ENCODE data around the gene NFX1.
"Not testable (repeated sequence)": the region's sequence is repeated elsewhere in the genome, so short reads cannot be mapped to it uniquely, and the experiment has no call there.

NFX1 gene

GRCh38 chr9:33311953-33312352 is 21.6 kb downstream of the NFX1 start:
- no peak for DNase-seq

GRCh38 chr9:33315371-33315770 is 25.1 kb downstream of the NFX1 start:
- DNase-seq: no peak

- DNase-seq: not testable (repeated sequence)
Measured at GRCh38 chr9:33317136-33317535, 26.8 kb downstream of the NFX1 start.

- no peak for DNase-seq
Measured at GRCh38 chr9:33318225-33318624, 27.9 kb downstream of the NFX1 start.

DNA sequence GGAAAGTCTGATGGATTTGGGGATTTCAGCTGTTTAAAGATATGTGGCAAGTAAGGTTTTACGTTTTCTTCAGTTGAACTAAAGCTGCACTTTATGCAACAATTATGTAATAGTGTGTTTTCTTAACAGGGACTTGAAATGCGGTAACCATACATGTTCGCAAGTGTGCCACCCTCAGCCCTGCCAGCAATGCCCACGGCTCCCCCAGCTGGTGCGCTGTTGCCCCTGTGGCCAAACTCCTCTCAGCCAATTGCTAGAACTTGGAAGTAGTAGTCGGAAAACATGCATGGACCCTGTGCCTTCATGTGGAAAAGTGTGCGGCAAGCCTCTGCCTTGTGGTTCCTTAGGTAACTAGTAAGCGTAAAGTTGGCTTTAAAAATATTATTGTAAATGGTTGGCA is 28.5 kb downstream of the NFX1 start:
- DNase-seq: no peak

GRCh38 chr9:33320230-33320567 is 29.9 kb downstream of the NFX1 start:
- DNase-seq: no peak

DNA sequence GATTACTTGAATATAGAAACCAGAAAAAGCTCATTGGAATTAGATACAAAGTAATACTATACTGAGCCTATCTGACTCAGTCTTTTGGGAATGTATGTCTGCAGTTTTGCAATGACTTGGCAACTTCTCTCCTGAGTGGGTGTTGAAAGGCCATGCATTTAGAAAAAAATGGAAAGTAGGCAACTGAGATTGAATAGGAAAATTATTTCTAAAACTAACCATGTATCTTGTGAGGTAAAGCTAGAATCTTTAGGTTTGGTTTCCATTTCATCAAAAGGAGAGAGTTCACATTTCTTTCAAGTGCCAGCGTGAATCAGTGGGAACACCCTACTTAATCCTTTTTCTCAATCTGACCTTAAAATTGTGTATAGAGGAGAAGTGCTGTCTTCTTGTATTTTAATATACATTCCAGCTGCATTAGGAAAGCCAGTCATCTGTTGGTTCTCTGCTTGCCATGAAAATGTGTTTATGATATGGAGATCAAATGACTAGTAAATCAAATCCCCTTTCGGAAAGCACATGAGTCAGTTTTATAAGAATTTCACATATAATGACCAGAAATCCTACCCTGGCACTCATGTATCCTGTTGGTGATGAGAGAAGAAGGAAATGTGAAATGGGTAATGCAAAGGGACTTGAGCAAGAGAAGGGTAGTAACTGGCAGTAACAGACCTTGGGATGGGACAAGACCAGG is 30.4 kb downstream of the NFX1 start:
- DNase-seq: no peak

- no peak for DNase-seq
Measured at GRCh38 chr9:33329117-33329563, 38.8 kb downstream of the NFX1 start.

DNA sequence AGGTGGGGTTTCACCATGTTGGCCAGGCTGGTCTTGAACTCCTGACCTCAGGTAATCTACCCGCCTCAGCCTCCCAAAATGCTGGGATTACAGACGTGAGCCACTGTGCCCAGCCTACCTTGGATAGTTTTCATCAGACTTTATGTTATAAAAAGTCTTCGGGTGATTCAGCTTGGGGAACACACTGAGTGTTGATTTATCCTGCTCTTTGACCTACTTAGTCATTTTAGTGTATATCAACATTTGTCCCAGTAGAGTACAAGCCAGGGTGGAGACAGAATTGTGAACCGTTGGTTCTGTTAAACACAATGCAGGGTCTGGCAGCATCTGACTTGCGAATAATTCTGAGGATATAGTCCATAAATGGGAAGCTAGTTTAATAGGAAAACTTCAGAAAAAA is 39.7 kb downstream of the NFX1 start:
- DNase-seq: no peak

DNA sequence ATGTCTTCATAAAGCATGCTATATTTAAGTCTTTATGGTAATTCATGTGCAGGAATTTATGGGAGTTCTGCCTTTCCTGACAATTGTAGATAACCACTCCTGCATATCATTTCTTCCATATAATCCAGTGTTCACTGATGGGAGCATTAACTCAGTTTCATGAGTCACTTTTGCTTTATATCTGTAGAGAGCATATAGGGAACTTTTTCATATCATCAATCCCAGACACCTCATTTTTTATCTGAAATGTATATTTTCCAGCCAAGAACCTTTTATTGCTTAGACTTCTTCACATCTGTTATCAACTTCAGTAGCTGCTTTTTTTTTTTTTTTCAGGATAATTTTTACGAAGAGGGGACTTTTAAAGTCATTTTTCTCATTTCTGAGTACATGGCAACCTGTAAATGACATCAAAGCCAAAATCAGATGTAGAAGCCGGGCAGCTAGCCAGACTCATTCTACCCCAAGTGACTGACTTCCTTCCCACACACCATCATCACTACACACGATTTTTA is 41.1 kb downstream of the NFX1 start:
- DNase-seq: no peak

- DNase-seq: no peak
Measured at GRCh38 chr9:33332011-33332410, 41.7 kb downstream of the NFX1 start.

DNA sequence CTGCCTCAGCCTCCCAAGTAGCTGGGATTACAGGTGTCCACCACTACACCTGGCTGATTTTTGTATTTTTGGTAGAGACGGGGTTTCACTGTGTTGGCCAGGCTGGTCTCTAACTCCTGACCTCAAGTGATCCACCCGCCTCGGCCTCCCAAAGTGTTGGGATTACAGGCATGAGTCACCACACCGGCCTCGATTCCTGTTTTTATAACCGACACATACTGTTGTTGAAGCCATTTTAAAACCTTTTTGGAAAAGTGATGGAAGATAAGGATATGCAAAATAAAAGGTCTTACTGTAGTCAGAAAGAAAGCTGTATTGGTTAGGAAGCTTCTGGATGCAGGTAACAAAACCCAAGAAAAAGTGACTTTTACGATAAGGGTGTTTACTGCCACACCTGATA is 42.6 kb downstream of the NFX1 start:
- not testable (repeated sequence) for DNase-seq

DNA sequence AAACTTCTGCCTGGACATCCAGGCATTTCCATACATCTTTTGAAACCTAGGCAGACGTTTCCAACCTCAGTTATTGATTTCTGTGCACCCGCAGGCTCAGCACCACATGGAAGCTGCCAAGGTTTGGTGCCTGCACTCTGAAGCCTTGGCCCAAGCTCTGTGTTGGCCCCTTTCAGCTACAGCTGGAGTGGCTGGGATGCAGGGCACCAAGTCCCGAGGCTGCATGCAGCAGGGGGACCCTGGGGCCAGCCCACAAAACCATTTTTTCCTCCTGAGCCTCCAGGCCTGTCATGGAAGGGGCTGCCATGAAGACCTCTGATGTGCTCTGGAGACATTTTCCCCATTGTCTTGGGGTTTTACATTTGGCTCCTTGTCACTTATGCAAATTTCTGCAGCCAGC is 49.9 kb downstream of the NFX1 start:
- DNase-seq: no peak

GRCh38 chr9:33341182-33341581 is 50.9 kb downstream of the NFX1 start:
- DNase-seq: no peak

DNA sequence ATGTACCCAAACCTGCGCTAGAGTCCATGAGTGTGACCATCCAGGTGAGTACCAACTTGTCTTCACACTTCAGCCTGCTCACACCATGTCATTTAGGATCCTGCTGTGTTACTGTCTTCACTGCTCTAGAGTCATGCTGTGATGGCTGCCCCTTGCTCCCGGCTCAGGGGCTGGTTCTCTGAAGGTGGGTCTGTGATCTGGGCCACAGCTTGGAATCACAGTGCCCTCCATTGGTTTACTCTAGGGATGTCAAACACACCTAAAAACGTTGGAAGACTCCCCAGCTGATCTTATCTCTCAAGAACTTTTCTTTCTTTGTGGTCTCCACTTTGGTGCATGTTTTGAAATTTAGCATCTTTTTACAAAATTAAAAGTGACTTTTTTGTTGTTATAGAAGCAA is 53.8 kb downstream of the NFX1 start:
- no peak for DNase-seq

DNA sequence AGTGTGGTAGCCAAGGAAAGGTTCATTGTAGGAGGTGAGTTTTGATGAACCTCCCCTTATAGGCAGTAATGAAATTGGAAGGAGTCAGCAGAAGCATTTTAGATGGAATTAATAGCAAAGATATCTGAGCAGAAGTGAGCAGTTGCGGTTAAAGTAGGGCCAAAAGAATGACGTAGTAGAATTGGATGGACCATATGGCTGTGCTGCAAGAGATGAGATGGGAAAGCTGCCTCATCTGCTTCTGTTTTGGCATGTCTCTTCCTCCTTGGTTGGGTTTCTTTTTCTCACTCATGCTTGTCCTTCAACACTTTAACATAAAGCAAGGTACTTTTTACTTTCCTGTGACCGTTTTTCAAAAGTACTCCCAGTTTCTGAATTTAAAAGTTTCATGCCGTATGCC is 56.2 kb downstream of the NFX1 start:
- DNase-seq: no peak

GRCh38 chr9:33348998-33349397 is 58.7 kb downstream of the NFX1 start:
- no peak for DNase-seq

GRCh38 chr9:33349743-33350142 is 59.4 kb downstream of the NFX1 start:
- no peak for DNase-seq

- no peak for DNase-seq
Measured at GRCh38 chr9:33350310-33350709, 60.0 kb downstream of the NFX1 start.

DNA sequence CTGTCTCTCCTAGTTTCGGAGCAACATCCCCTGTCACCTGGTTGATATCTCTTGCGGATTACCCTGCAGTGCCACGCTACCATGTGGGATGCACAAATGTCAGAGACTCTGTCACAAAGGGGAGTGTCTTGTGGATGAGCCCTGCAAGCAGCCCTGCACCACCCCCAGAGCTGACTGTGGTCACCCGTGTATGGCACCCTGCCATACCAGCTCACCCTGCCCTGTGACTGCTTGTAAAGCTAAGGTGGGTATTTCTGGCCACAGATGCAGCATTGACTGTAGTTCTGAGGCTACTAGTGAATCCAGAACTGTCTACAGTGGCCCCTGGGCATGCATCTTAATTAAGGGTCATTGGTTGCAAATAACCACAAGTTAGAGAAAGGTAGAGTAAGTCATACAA is 61.2 kb downstream of the NFX1 start:
- no peak for DNase-seq

- DNase-seq: no peak
Measured at GRCh38 chr9:33354651-33355211, 64.4 kb downstream of the NFX1 start.

DNA sequence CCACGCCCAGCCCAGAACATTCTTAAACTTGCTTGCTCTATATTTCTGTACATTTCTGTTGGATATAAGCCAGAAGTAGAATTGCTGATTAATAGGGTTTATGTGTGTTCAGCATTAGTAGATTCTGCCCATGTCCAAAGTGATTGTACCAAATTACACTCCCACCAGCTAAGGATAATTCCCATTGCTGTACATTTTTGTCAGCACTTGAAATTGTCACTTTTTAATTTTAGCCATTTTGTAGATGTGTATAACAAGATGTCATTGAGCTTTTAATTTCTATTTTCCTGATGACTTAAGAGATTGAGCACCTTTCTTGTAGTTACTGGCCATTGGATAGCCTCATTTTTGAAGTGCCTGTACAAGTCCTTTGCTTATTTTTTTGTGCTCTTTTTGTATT is 65.6 kb downstream of the NFX1 start:
- DNase-seq: no peak

- DNase-seq: not testable (repeated sequence)
Measured at GRCh38 chr9:33358641-33359040, 68.3 kb downstream of the NFX1 start.

DNA sequence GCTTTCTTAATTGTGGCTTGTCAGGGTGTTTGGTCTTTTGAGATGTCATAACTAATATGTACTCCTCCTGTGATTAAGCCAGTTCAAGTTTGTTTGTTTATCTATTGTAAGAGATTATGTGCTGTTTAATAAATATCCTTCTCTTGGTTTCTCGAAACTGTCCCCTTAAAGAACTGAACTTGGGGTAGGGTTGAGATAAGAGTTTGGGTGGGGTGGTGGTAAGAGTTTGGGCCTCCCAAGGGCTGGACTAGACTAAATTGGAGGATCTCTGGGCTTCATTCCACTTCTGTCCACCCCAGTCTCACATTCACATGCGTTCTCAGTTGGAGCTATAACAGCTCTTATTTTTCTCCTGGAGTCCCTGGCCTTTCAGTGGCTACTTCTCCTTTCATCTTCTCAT is 73.8 kb downstream of the NFX1 start:
- no peak for DNase-seq

DNA sequence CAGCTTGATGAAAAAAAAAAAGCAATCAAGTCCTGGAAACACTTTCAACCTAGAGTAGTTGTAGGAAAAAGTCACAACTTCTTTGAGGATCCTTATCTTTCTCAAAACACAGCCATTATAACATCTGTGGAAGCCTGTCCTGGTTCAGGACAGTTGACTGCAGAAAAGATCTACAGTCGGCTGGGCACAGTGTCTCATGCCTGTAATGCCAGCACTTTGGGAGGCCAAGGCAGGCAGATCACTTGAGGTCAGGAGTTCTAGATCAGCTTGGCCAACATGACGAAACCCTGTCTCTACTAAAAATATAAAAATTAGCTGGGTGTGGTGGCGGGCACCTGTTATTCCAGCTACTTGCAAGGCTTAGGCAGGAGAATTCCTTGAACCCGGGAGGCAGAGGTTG is 74.5 kb downstream of the NFX1 start:
- DNase-seq: not testable (repeated sequence)

All from activated CD4-positive, alpha-beta T cell treated with anti-CD3 and anti-CD28 coated beads, Interleukin-2, amount 50 U/mL, for 48 hours (primary cell).